ENCODE data around the gene TEKT2.

Gene TEKT2, protein sequence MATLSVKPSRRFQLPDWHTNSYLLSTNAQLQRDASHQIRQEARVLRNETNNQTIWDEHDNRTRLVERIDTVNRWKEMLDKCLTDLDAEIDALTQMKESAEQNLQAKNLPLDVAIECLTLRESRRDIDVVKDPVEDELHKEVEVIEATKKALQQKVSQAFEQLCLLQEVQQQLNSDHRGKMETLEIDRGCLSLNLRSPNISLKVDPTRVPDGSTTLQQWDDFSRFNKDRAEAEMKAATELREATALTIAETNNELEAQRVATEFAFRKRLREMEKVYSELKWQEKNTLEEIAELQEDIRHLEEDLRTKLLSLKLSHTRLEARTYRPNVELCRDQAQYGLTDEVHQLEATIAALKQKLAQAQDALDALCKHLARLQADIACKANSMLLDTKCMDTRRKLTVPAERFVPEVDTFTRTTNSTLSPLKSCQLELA

DNA sequence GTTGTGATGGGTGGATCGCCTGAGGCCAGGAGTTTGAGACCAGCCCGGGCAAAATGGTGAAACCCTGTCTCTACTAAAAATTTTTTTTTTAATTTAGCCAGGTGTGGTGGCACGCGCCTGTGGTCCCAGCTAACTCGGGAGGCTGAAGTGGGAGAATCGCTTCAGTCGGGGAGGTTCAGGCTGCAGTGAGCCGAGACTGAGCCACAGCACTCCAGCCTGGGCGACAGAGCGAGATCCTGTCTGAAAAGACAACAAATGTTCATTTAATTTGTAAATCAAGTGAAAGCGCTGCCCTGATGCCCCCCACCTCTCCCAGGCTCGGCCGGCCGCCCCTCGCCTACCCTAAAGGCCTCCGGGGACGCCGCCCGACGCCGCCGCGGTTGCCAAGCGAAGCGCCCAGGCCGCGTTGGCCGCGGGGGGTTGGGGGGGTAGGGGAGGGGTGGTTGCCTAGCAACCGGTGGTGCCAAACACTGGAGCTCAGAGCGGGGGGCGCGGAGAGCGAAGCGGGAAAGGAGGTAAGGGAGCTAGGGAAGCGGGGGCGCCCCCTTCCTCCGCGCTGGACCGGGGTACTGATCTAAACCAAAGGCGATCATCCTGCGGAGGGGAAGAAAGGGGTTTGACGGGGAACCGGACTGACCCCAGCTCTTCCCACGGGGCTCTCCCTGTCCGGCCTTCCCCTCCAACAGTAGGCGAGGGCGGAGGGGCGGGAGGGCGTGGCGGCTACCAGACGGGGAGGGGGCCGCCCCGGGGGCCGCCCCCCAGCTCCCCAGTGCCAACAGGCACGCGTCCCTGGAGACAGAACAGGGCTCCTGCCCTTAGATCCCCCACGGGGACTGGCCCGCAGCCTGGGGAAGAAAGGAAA, at the start of gene TEKT2:
TSS of gene TEKT2 (plus strand) at position 460 of the 862 bp plus-strand sequence. CDS start 828 bp downstream, outside the sequence.
- no peak for FAIRE-seq

DNA sequence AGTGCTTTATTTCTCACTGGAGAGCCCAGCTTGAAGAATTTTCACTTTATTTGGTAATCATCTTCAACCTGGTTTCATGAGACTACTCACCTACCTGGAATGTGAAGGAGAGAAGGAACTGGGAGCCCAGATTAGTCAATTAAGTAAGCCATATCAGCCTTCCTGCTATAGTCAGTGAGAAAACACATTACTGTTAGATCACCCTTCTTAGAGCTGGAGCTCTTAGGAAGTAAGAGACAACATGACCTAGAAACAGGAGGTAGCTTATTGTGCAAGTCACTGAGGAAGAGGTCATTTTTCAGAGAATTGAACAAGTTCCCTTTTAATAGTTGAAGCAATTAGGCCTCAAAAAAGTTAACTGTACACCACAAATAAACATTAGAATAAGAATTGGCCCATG, 49.2 kb upstream of the TEKT2 start:
- FAIRE-seq: no peak

DNA sequence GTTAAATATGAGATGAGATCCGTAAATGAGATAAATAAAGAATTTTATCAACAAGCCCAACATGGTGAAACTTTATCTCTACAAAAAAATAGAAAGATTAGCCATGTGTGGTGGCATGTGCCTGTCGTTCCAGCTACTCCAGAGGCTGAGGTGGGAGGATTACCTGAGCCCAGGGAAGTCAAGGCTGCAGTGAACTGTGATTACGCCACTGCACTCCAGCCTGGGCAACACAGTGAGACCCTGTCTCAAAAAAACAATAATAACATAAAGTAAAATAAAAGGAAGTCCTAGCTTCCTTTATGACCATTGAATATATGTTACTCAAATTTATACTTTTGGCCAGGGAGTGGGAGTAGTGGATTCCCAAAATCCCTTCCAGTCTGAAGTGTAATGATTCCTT, 48.7 kb upstream of the TEKT2 start:
- FAIRE-seq: no peak

DNA sequence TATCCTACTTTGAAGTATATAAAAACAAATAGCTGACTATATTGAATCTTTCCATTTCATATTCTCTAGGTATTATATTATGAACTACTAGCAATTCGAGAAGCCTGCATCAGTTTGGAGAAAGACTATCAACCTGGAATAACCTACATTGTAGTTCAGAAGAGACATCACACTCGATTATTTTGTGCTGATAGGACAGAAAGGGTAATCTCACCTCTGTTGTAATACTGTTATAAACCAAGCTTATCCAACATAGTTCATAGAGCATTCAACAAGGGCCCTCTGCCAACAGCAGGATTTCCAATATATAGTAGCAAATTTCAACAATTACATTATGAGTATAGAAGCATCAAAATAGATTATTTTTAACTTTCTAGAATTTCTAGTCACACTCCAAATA, 43.7 kb upstream of the TEKT2 start:
- FAIRE-seq: no peak

DNA sequence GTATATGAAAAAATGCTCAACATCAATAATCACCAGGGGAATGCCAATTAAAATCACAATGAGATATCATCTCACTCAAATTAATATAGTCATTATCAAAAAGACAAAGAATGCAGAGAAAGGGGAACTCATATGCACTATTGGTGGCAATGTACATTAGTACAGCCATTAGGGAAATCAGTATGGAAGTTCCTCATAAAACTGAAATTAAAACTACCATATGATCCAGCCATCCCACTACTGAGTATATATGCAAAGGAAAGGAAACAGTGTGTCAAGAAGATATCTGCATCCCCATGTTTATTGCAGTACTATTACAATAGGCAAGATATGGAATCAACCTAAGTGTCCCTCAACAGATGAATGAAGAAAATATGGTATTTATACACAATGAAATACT, 32.1 kb upstream of the TEKT2 start:
- no peak for FAIRE-seq

DNA sequence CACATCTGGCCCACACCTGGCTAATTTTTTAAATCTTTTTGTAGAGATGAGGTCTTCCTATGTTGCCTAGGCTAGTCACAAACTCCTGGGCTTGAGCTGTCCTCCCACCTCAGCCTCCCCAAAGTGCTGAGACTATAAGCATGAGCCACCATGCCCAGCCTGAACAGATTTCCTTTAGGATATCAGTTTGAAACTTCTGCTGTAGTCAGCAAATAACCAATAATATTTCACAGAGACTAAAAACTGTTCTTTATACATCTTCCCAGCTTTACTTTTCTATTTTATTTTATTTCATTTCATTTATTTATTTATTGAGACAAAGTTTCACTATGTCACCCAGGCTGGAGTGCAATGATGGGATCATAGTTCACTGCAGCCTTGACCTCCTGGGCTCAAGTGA, 29.9 kb upstream of the TEKT2 start:
- FAIRE-seq: no peak

DNA sequence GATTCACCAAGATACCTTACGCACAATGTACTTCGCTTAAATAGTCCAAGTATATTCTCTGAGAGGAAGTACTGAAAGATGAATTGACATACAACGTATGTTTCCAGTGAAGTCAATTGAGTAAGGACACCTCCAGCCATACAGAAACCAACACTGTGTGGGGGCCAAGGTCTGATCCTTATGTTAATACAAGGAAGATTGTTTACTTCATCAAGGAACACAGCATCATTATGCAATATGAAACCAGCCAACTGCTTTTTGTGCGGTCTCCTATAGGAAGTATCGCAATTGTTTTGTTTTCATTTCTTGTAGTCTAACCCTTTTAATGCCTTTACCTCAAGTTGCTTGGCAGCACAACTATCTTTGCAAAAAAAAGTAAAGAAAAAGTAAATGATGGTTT, 28.2 kb upstream of the TEKT2 start:
- no peak for FAIRE-seq

DNA sequence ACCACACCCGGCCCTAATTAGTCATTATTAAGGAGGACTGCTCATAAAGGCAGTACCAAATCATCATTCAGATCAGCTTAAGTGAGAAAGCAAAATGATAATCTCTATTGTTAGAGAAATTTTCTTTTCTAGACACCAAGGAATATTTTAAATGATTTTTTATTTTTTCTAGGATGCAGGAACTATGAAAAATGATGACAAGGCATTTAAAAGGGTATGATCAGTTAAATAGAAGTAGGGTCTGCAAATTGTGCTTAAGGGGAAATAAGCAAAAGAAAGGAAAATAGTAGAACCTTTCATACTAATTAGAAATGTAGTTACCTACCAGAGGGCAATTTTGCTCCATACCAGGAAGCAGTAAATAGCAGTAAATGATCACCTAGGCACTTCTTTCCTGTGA, 21.6 kb upstream of the TEKT2 start:
- FAIRE-seq: no peak

DNA sequence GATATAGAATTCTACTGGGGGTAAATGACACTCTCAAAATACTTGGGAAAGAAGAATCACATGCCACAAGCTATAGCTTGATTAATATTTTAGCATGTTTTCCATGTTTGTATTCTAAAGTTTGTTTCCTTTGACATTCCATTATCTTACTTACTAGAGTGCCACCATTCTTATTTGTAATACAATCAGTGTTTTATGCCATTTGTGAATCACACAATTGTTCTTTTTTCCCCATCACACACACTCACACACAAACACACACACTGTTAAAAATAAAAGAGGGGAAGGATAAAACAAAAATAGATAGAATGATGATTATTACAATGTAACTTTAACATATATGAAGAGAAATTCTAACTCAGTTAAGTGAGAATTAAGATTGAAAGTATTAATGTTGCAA, 16.0 kb upstream of the TEKT2 start:
- FAIRE-seq: peak; percentile 32

DNA sequence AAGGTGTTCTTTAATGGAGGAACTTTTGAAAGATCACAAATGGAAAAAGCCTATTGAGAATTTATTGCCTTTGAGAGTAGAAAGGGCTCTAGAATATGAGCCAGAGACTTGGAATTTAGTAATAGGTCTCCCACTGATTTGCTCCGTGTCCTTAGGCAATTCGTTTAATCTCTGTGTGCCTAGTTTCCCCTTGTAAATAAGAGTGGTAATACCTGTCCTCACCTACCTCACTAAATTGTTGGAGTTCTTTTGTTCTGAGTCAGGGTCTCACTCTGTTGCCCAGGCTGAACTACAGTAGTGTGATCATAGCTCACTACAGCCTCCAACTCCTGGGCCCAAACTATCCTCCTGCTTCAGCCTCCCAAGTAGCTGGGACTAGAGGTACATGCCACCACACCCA, 15.0 kb upstream of the TEKT2 start:
- FAIRE-seq: no peak

DNA sequence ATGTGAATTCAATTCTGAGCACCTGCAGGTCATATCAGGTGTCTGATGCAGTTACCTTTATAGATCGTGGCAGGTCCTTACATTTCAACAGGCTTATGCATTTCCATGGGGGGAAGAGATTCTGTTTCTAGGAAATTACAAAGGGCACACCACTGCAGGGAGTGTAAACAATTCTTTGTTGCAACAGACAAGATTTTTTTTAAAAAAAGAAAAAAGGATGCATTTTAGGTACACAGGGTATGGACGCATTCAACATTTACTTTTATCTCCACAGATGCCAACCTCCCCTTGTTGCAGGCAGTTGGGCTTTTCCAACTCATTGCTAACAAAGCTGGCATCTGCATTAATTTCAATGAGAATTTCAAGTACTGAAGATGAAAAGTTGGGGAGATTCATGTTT, 13.5 kb upstream of the TEKT2 start:
- FAIRE-seq: no peak

DNA sequence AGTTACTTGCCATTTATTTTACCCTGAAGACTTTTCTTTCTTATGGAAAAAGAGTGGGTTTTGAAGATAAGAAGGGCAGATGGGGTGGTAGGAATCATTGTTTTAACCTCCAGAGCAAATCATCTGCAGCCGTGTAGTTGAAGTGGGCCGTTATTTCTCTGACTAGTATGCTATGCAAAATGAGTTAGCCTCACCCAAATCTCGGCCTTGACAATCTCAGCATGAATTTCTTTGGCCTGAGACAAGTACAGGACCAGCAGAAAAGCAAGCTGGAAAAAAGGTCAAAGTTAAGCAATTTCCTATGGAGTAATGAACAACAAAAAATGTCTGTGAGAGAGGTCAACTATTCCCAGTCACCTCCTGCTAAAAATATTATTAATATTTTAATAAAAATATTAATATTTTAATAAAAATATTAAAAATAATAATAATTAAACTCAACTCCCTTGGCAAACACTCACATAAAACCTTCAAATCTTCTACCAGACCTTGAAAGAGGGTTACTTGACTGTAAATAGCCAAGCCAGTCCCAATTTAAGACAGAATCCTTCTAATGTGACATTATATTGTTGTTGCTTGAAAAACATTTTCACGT, 6.8 kb upstream of the TEKT2 start:
- FAIRE-seq: no peak

DNA sequence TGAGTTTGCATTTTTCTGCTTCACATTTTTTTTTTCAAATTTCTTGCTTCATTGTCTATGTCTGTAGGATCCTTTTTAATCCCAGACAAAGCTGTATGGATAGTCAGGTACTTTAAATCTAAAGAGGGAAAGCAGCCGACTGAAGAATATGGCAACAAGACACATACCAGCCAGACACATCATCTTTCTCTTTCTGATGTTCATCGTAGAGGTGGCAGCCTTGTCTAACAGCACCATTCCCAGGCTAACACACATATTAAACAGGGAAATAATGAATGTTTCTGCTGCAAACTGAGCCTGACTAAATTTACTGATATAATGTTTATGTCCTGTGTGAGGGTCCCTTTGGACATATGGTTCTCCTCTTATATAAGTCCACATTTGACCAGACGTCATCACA, 3.7 kb upstream of the TEKT2 start:
- FAIRE-seq: no peak

DNA sequence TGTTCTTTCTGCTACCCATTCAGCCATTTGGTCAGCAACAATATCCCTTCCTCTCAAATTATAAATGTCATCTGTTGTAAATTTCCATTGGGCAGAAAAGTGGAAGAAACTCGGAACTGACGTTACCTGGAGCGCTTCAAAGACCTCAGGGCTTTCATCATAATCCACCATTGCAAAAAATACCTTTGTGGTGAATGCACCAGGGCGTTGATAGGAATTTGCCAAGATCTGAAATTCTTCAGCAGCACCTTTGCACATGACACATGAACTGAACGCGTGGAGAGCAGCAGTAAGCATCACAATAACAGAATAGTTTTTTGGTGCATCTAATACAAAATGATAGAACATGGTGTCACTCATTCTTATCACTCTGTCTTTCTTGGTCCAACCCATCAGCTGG, 3.1 kb upstream of the TEKT2 start:
- no peak for FAIRE-seq

DNA sequence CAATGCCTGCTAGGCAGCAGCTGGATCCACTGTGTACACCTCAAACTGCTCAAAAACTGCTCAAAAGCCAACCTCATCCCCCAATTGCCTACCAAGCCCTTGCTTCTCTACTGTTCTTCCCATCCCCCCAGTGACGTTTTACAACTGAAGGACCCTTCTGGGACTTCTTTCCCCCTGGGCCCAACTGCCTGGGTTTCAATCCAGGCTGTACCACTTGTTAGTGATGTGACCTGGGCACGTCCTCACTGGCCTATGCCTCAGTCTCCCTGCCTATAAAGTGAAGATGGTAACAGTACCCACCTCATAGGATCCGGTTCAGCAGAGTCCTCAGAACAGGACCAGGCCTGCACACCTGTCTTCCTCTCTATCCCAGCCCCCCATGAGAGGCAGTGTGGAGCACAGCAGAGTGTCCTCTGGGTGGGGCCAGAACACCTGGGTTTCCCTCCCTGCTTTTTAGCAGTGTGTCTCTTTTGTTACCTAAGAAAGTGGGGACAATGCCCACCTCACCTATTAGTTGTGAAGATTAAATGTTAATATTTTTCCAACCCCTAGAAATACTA, 1.9 kb upstream of the TEKT2 start:
- FAIRE-seq: no peak

DNA sequence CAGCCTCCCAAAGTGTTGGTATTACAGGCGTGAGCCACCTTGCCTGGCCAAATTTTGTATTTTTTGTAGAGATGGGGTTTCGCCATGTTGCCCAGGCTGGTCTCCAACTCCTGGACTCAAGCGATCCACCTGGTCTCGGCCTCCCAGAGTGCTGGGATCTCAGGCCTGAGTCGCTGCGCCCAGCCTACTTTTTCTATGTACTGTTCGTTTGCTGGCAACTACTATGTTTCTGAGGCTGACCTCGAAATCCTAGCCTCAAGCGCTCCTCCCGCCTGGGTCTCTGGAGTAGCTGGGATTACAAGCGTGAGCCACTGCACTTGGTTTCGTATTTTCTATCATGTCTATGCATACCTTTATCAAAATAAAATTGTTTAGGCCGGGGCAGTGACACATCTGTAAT, 675 bp upstream of the TEKT2 start:
- FAIRE-seq: no peak

DNA sequence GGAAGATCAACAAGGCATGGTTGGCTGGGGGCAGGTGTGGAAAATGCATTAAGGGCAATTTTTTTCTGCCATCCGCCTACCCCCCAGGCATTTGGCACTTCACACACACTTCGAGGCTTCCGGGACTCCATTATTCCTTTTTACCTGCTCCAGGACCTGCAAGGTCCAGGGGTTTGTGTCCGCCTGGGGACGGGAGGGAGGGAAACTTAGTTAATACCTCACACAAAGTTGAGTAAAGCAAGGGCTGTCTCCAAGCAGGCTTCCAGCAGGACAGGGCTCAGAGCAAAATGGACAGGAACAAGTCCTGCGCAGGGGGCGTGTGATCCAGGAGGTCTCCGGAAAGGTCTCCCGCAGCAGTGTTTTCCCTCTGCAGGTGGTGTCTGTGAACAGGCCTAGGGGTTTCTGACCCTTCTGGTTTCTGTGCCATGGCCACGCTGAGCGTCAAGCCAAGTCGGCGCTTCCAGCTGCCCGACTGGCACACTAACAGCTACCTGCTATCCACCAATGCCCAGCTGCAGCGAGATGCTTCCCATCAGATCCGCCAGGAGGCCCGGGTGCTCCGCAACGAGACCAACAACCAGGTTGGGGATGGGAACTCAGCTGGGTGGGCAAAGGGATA, 712 bp downstream of the TEKT2 start:
- no peak for FAIRE-seq

DNA sequence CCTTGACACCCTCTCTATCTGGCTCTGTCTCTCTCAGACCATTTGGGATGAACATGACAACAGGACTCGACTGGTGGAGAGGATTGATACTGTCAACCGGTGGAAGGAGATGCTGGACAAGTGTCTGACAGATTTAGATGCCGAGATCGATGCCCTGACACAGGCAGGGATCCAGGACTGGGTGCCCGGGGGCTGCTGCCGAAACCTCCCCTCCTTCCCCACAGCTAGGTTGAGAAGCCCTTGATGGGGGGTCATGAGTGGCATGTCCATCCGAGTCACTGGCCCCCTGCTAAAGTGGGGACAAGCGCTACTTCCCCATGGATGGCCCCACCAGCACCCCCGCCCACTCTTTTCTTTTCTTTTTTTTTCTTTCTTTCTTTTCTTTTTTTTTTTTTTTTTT, 1.2 kb downstream of the TEKT2 start:
- FAIRE-seq: no peak

DNA sequence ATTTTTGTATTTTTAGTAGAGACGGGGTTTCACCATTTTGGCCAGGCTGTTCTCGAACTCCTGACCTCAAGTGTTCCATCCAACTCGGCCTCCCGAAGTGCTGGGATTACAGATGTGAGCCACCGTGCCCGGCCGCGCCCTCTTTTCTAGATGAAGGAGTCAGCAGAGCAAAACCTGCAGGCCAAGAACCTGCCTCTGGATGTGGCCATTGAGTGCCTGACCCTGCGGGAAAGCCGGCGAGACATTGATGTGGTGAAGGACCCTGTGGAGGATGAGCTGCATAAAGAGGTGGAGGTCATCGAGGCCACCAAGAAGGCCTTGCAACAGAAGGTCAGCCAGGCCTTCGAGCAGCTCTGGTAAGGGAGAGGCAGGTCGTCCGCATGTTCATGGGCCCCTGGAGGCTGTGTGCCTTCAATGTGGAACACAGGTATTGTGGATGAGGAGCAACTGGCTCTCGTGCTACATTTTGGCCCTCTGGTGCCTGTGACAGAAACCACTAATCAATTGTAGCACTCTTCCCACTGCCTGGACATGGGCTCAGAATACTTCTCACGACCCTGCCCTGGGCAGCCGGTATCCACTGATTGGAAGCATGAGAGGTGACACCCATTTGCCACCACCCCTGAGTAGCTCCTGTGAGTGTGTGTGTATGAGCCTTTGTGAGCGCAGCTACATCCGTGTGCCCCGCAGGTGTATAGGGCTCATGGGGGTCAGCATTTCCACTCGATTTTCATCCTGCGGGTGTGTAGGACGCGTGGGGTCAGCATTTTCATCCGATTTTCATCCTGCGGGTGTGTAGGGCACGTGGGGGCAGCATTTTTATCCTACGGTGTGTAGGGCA, 2.0 kb downstream of the TEKT2 start:
- FAIRE-seq: no peak

DNA sequence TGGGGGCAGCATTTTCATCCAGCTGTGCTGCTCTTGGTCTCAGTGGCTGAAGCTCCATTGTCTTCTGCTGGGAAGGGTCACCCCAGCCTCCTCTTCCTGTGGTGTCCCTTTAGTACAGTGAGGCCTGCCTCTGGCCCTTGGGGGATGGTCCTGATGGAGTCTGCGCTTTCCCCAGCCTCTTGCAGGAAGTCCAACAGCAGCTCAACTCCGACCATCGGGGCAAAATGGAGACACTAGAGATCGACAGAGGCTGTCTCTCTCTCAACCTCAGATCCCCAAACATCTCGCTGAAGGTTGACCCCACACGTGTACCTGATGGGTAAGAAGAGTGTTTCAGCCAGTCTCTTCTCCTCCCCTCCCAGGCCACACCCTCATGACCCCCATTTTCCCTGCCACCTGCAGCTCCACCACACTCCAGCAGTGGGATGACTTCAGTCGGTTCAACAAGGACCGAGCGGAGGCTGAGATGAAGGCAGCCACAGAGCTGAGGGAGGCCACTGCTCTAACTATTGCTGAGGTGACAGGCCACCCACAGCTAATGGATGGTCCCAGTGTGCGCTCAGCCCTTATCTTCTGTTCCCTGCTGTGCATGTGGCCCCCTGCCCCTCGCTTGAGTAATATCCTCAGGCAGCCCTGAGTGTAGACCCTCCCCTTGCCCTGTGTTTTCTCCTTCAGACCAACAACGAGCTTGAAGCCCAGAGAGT, 2.8 kb downstream of the TEKT2 start:
- no peak for FAIRE-seq
